Ureter (tissue), 1 donor: ENCODE measurements around the gene PCP4L1. TPM values are rescaled to one million over a fixed set of nuclear protein-coding genes. Genes with fewer than 3 reads are reported as not detected.
"Not testable (repeated sequence)": the region's sequence is repeated elsewhere in the genome, so short reads cannot be mapped to it uniquely, and the experiment has no call there.

ENCODE experiments used
- DNase-seq: peaks from one replicate; pipeline ENCODE4 v3.0.0-alpha.2; 2020; ENCODE audit warnings: low spot score
- total RNA-seq: library from RNA; stranded (reverse); gene quantifications from one replicate; pipeline ENCODE4 v1.2.4, GENCODE V29; 2023
- donor health status: DM: yes; HTN: yes; CAD: no.

PCP4L1 gene
- total RNA-seq, 1 donor from 2014 or later = 66.5 TPM

DNA sequence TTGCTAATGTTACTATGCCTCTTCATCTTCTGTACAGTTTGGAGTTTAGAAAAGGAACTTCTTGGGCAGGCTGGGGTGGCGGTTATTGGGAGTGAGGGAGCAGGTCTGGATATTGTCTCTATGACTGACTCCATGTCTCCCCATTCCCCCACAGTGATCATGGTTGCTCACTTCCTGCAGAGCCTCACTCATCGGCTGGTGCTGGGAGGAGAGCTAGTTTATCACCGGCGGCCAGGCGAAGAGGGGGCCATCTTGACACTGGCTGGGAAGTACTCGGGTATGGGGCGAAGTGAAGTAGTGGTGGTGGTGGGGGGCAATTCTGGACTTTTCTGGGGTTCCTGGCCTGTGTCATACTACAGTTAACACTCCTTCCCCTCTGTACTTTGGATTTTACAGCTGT is 30.5 kb upstream of the PCP4L1 start:
- no peak for DNase-seq

DNA sequence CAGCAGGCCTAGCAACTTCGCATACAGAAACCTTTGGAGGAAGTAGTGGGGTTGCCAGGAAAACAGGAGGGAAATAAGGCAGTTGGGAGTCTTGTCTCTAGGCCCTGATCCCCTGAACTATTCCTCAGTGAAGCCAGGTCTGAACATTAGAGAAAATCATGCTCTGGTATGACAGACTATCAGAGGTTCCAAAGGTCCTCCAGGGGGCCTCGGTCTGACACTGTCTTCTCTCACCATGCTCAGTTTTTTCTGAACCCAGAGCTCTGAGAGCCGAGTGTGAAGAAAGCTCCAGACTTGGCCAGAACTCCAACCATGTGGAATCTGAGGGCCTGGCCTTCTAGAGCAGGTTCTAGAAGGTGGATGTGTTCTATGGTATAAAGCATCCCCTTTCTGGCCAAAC is 28.6 kb upstream of the PCP4L1 start:
- no peak for DNase-seq

DNA sequence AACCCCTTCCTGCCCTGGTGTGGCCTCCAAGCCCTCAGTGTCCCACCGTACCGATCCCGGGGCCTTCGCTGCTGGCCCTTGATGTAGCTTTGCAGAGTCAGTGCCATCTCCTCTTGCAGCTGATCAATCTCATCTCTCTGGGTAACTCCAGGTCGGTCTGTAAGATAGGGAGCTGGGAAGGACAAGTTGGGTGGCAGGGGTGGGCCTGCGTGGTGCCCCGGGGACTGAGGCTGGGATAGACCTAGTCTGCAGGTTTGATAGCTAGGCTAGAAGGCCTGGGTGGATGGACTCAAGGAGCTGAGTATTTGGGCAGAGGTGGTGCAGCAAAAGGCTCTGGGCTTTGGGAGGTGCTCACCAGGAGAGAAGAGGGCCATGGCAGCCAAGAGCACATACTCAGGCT is 27.8 kb upstream of the PCP4L1 start:
- no peak for DNase-seq

DNA sequence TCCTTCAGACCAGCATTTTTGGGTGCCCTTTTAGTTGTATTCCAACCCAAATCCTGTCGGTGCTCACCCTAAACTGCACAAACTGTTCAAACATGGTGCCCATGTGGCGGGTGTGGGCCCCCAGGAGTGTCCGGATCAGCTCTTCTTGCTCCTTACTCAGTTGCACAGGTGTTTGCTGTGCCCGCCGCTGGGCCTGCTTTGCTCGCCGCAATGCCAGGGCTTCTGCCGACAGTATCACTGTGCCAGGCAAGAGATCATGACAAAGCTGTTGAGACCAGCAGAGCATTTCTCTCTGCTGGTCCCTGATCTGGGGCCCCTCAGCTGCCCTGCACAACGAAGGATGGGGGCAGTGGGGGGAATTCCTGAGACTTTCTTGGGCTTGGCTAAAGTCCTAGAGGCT is 25.4 kb upstream of the PCP4L1 start:
- DNase-seq = no peak

DNA sequence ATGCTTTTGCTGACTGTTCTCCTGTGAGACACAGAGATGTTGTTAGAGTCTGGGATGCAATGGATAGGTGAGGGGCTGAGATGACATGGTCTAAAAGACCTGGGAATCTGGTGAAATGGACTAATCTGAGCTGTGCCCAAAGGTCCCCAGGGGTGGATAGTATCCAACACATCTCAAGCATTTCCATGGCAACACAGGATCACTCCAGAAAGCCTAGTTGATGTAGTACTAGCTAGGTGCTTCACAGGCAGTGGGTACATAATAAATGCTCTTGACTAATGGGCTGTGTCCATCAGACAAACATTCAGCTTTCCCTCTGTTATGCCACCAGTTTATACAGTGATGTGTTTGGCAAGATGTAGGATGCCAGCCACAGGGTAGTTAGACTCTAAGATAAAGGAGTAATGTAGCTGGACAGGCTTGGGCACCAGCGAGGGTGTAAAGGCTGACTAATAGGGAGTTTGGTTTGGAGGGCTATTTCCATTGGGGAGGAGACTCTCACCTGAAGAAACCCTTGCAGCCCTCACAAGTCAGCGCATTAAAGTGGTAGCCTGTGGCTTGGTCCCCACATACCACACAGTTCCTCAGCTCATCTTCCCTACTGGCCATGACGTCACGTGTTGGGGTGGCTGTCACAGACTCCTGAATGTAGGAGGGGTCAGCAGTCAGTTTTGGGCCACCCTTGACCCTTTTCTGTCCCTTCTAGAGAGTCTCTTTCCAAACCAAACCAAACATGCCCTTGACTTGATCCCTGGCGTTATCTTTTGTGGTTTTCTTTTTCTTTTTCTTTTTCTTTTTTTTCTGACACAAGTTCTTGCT is 22.4 kb upstream of the PCP4L1 start:
- no peak for DNase-seq

DNA sequence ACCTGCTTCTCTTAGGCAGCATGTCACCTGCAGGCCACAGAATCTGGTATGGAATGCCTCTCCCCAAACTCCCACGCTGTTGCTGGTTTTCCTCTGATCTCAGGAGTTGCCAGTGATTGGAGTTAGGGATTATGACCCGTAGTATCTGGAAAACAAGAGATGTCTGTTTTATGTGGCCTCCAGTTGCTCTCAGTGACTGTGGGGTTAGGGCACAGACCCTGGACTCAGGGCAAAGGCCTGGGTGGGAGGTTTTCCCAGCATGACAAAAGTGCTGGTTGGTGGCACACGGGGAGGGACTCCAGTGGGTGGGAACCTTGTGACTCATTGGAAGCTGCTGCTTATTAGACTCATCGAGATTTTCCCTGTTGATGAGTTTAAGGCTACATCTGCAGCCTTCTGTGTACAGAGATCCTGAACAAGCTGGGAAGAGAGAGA is 20.5 kb upstream of the PCP4L1 start, which contains the start of gene NR1I3:
TSS of gene NR1I3 (minus strand) at position 165 of the 435 bp plus-strand sequence. CDS start 1,638 bp downstream, outside the sequence.
- DNase-seq = no peak

DNA sequence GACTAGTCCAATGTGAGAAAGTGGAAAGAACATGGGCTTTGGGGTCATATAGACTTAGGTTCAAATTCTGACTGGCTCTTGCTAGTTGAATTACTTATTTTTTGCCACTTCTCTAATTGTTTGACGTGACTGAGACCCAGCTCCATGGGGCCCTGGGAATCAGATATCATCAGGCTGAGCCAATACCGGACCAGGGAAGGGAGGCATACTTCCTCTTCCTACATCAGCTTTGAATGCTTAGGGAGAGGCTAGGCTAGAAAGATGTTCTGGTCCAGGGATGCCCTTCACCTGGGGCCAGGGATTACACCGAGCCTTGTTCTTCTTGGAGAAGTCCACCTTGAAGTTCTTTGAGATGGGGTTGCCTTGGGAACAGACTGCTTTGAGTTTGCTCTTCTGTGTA is 16.9 kb upstream of the PCP4L1 start:
- no peak for DNase-seq

DNA sequence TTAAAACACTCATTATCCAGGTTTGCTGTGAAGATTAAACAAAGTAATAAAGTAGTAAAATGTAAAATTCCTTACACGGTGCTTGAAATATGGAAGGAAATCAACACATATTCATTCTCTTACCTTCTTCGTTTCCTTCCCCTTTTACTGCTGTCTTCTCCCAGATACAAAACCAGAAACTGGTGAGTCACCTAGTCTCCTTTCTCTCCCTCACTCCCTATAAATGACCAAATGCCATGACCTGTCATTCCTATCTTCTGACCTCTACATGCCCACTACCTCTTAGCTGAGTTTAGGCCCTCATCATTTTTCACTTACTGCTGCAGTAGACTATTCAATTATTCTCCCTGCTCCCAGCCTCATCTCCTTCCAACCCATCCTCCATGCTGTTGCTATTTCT is 16.2 kb upstream of the PCP4L1 start:
- no peak for DNase-seq

DNA sequence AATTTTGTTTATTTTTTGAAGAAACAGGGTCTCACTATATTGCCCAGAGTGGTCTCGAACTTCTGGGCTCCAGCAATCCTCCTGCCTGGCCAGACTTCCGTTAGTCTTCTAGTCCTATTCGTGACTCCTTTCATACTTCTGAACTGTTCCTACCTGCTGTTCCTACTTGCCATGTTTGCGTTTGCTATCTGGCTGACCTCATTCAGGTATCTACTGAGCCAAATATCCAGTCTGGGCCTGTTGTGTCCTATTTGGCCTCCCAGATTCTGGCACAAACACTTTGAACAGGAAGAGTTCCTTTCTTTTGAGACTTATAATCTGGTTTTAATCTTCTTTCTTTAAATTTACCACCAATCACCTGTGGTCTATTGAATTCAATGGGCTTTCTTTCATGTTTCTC is 13.7 kb upstream of the PCP4L1 start:
- DNase-seq = no peak

DNA sequence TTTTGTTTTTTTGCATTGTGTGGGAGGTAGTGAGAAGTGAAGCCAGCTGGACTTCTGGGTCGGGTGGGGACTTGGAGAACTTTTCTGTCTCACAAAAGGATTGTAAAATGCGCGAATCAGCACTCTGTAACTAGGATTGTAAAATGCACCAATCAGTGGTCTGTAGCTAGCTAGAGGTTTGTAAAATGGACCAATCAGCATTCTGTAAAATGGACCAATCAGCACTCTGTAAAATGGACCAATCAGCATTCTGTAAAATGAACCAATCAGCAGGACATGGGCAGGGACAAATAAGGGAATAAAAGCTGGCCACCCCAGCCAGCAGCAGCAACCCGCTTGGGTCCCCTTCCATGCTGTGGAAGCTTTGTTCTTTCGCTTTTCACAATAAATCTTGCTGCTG is 8.4 kb upstream of the PCP4L1 start:
- DNase-seq = not testable (repeated sequence)

DNA sequence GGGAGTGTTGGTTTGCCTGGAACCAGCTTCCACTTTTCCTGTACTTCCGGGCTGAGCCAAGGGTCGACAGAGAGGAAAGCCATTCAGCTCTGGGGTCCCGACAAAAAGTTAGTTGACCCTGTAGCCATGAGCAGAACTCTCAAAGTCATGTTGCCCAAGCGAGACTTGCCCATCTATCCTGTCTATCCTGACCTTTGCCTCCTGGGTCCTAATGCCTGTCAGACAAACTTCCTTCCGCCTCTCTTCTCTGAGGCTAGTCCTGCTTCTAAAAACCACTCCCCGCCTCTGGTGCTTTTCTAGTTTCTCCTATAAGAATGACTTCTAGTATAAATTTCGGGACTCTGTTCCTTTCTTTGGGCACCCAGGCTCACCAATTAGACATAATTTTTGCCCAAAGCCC is 7.7 kb upstream of the PCP4L1 start:
- DNase-seq = no peak

DNA sequence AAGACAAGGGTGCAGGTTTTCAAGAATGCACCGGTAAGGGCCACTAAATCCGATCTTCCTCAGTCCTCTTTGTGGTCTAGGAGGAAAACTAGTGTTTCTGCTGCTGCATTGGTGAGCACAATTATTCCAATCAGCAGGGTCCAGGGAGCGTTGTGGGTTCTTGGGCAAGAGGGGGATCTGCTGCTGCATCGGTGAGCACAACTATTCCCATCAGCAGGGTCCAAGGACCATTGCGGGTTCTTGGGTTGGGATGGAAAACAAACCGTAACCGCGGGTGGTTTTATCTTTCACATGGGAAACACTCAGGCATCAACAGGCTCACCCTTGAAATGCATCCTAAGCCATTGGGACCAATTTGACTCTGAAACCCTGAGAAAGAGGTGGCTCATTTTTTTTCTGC is 7.0 kb upstream of the PCP4L1 start:
- no peak for DNase-seq

DNA sequence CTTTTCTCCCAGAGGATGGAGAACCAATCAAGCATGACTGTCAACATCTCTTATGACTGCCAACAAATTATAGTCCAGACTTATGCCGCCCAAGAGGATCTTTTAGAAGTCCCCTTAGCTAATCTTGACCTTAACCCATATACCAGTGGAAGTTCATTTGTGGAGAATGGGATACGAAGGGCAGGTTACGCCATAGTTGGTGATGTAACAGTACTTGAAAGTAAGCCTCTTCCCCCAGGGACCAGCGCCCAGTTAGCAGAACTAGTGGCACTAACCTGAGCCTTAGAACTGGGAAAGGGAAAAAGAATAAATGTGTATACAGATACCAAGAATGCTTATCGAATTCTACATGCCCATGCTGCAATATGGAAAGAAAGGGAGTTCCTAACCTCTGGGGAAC is 3.2 kb upstream of the PCP4L1 start:
- not testable (repeated sequence) for DNase-seq

DNA sequence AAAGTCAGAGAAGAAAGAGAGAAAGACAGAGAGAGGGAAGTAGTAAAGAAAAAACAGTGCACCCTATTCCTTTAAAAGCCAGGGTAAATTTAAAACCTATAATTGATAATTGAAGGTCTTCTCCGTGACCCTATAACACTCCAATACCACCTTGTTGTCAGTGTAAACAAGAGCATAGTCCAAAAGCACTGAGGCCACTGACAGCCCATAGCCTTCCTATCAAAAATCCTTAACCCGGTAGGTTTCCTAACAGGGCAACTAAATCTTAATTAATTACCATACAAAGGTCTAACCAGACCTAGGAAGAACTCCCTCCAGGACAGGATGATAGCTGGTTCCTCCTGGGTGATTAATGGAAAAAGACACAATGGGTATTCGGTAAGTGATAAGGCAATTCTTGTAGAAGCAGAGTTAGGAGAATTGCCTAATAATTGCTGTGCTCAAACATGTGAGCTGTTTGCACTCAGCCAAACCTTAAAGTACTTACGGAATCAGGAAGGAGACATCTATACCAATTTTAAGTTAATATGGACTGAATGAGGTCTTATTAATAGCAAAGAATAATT is 2.5 kb upstream of the PCP4L1 start:
- DNase-seq = not testable (repeated sequence)

DNA sequence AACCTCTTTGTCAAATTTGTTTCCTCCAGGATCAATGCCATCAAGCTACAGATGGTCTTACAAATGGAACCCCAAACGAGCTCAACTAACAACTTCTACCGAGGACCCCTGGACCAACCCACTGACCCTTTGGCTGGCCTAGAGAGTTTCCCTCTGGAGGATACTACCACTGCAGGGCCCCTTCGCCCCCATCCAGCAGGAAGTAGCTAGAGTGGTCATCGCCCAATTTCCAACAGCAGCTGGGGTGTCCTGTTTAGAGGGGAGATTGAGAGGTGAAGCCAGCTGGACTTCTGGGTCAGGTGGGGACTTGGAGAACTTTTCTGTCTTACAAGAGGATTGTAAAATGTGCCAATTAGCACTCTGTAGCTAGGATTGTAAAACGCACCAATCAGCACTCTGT is 1.4 kb upstream of the PCP4L1 start:
- DNase-seq = not testable (repeated sequence)

DNA sequence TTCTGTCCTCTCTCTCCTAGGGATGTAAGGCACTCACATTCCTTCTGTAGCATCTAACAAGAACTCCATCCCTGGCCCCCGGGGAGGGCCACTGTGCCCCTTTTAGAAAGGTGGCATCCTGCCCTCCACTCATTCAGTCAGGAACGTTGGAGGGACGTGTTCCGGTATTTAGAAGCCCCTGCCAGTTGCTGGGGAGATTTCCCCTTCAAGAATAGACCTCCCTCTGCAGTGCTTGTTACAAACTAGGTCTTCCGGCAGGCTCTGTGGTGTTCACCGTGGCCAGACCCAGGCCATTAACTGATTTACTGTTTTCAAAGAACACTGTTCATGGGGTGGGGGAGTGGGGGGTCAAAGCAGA is 779 bp downstream of the PCP4L1 start:
- DNase-seq = no peak

DNA sequence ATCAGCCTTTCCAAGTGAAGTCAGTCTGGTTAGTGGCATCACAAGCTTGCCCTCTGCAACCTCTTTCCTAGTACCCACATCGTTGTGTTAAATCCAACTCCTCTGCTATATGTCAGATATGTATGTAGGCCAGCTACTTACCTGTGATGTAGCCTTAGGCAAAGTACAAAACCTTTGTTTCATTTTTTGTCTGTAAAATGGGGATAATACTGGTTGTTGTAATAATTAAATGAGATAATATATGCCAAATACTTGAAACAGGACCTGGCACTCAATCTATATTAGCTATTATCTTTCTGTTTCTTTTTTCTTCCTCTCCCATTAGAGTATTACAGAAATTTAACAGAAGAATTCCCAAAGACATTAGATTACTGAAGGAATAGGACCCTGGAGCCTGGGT is 1.2 kb downstream of the PCP4L1 start:
- no peak for DNase-seq

DNA sequence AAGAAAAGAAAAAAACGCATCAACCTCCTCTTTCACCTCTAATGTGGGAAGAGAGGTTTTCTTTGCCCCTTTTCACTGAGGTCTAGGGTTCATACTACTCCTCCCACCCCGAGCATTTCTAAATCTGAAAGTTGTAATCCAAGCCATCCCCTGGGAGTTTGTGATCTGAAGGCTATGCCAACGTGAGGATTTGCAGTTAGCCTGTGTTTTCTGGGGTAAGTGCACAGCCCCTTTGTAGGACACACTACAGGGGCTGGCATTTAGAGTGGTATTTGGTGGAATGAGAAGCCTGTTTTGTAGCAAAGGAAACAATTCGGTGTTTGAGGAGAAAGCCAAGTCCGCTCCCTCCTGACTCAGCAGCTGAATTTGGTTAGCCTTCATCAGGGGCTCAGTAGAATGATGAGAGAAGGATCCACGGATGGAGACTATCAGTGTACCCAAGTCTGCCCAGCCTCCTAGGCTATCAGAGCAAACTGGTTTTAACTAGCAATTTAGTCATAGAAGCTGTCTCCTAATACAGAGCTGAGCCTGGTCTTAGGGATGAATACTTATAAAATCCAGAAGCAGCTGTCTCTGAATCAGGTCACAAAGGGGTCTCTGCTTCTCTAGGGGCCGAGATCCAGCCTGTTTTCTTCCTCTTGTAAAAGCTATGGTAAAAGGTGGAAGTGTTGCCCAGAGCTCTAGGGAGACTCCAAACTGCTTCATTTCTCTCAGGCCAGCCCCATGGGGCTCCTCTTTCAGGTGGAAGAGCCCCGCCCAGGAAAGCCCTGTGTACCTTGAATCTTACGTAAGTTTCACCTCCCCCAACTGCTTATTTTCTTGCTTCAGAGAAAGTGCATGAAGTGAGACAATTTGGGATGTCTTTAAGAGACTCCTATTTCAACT is 2.1 kb downstream of the PCP4L1 start:
- no peak for DNase-seq

DNA sequence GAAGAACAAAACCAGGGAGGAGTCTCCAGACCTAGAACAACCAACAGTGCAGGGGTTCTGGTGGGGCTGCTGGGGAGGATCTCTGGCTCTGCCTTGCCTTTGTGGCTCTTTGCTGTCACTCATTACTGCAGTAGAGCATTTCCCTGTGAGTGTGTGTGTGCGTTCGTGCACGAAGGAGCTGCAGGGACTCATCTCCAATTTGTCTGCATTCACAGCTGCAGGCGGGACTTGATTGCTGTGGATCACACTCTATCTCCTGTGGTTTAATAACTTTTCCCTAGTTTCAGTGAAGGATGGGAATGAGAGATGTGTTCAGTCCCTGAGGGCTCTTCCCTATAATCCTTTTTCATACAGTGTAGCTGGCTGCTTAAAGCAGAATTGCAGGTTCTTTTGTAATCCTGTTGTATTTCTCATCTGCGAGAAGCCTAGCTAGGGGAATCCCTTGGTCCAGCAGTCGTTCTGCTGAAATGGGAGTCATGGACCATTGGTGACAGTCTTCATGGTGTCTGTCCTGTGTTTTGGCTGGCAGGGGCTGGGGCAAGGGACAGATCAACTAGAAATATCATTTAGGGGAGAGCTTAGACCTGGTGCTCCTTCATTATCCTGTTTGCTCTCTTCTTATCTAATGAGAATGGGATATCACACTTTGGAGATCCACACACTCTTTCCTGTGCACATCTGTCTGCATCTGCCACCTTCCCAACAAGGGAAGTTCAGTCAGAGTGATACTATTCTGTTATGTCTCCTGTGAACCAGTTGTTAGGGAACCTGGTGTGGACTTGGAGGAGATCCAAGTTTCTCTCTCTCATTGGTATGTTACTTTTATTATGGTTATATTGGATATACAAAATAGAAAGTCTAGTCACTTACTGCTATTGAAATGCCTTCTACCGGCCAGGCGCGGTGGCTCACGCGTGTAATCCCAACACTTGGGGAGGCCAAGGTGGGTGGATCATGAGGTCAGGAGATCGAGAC is 3.0 kb downstream of the PCP4L1 start:
- DNase-seq = no peak

DNA sequence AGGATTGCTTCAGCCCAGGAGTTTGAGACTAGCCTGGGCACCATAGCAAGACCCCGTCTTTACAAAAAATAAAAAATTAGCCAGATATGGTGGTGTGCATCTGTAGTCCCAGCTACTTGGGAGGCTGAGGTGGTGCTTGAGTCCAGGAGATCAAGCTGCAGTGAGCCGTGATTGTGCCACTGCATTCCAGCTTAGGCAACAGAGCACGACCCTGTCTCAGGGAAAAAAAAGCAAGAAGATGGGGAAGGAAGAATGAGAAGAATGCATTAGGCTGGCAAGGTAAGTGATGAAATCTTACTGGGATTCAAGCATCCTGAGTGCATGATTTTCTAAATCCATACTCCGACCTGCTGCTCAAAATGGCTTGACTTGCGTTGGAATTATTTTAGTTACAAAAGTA is 6.8 kb downstream of the PCP4L1 start:
- DNase-seq = no peak

DNA sequence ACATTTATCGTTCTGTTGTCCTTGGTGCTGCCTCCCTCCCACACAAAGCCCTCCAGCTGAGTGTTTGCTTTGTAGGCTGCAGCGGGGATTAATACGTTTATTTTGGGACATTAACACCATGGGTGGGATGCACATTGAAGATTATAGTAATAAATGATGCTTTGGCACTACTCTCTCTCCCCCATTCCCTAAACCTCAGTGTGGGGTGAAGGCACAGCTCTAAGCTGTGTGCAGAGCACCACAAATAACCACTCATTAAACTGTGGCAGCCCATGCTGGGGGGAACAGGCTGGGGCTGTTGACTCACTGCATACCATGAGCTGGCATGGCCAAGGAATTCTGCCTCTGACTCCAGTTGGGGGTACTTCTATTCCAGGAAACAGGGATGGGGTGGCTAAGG is 7.7 kb downstream of the PCP4L1 start:
- DNase-seq = no peak
